ENCODE results near the gene IP6K3.

- TF ChIP-seq ZNF274 (IDR thresholded peaks at IDR 0.05; ENCODE audit: low read depth, low read length) (no peak), SUZ12 (IDR thresholded peaks at IDR 0.05; ENCODE audit: extremely low read depth, insufficient read depth, insufficient read length) (no peak), YY1 (IDR thresholded peaks at IDR 0.05; ENCODE audit: insufficient read depth, insufficient read length) (no peak)
These were observed 1.2 kb downstream of the IP6K3 start for GRCh38 chr6:33745548-33745947.
